Ishikawa (cell line): Measurements from ENCODE around the gene CCDC180.

Experiments used
- CREB1 ChIP-seq: IDR thresholded peaks from 2 replicates; pipeline ENCODE4 v1.6.1; 2012; ENCODE audit warnings: low read depth
- EP300 ChIP-seq: IDR thresholded peaks from 2 replicates; pipeline ENCODE4 v1.6.1; 2012; ENCODE audit warnings: borderline replicate concordance
- RAD21 ChIP-seq: IDR thresholded peaks from 2 replicates; pipeline ENCODE4 v1.6.1; 2012; ENCODE audit warnings: low read depth
- TF ChIP-seq, protein P1 (sequence below): IDR thresholded peaks from 2 replicates; pipeline ENCODE4 v1.6.1; 2012; ENCODE audit warnings: low read depth, mild to moderate bottlenecking

DNA sequence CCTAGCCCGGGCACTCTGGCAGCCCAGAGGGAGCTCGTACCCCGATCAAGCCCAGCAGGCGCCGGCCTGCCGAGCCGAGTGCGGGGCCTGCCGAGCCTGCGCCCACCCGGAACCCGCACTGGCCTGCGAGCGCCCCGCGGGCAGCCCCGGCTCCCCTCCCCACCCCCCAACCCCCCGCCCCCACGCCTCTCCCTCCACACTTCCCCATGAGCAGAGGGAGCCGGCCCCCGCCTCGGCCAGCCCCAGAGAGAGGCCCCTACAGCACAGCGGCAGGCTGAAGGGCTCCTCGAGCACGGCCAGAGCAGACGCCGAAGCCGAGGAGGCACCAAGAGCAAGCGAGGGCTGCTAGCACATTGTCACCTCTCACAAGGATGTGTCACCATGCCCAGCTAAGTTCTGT, 36.2 kb upstream of the CCDC180 start:
- TF ChIP-seq, protein P1, sequence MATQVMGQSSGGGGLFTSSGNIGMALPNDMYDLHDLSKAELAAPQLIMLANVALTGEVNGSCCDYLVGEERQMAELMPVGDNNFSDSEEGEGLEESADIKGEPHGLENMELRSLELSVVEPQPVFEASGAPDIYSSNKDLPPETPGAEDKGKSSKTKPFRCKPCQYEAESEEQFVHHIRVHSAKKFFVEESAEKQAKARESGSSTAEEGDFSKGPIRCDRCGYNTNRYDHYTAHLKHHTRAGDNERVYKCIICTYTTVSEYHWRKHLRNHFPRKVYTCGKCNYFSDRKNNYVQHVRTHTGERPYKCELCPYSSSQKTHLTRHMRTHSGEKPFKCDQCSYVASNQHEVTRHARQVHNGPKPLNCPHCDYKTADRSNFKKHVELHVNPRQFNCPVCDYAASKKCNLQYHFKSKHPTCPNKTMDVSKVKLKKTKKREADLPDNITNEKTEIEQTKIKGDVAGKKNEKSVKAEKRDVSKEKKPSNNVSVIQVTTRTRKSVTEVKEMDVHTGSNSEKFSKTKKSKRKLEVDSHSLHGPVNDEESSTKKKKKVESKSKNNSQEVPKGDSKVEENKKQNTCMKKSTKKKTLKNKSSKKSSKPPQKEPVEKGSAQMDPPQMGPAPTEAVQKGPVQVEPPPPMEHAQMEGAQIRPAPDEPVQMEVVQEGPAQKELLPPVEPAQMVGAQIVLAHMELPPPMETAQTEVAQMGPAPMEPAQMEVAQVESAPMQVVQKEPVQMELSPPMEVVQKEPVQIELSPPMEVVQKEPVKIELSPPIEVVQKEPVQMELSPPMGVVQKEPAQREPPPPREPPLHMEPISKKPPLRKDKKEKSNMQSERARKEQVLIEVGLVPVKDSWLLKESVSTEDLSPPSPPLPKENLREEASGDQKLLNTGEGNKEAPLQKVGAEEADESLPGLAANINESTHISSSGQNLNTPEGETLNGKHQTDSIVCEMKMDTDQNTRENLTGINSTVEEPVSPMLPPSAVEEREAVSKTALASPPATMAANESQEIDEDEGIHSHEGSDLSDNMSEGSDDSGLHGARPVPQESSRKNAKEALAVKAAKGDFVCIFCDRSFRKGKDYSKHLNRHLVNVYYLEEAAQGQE, result no peak
- no peak for TF ChIP-seq CREB1
- no peak for TF ChIP-seq RAD21
- TF ChIP-seq EP300, result no peak
